ENCODE data around the gene FARP1.

Gene FARP1

DNA sequence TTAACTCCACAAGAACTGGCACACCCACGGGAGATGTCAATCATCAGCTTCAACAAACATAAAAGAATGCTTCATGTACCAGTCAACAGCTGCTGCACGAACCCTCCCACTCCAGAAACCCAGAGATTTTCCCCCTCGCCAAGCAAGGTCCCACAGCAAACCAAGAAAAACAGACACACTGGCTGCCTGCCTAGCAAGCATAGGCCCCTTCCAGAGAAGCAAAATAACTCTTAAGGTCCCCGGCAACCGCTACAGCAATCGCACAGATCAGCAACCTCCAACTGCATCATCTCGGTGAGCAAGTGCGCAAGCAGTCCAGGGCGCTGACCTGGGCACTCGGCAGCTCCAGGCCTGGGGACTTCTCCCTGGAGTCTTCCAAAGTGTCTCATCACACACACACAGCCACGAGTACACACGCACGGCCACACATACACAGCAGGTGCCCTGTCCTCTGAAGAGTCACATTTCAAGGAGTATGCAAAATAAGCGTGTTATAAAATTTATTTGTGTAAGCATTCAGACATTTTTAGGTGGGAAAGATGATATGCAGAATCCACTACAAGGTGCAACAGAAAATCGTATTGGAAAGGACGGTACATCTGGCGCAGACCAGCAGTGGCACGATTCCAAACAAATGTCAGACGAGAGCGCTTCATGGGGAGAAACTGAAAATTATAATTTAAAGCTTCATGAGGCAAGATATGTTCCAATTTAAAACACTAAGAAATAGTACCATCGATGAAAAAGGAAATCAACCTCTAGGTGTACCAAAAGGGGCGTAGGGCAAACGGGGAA is 309.0 kb downstream of the FARP1 start:
- no peak for DNase-seq

DNA sequence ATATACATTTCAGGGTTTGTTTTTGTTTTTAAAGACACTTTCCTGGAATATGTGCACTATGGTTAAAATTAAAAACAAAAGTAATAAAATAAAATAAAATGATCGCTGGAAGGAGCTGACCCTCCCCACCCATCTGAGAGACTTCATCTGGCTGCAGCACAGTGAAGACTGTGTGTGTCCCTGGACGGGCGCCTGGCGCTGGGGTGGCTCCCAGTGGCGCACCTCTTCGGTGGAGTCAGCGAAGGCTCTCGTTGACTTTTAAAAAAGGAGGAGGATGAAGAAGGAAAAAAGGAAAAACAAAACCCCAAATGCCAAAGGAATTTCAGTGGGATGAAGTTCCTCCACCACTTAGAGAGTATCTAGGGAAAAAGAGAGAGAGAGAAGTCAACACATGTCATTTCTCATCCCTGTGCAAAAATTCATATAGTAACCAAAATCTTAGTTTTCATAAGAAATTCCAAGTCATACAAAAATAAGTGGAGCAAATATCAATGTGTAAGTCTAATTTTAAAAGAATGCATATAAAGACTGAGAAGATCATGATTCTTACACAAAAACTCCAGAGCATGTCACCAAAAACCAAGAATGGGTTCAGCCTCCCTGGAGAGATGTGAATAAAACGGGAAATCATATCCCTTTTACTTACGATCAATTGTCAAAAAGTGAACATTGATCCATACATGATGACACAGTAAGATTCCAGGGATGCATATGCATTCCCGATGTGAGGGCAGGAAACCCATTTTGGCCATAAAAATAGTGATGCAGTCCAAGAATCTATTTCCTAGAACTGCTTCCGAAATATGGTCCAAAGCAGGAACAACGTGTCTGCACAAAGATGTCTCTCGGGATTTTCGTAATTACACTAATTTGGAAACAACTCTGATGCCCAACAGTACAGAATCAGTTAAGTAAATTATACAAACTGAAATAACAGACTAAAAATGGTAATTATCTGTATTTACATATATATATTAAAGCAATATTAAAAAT is 310.3 kb downstream of the FARP1 start:
- DNase-seq: no peak

- no peak for DNase-seq
Measured at GRCh38 chr13:98454389-98454881, 311.5 kb downstream of the FARP1 start.

- DNase-seq: no peak
Measured at GRCh38 chr13:98456413-98456845, 313.5 kb downstream of the FARP1 start.

DNA sequence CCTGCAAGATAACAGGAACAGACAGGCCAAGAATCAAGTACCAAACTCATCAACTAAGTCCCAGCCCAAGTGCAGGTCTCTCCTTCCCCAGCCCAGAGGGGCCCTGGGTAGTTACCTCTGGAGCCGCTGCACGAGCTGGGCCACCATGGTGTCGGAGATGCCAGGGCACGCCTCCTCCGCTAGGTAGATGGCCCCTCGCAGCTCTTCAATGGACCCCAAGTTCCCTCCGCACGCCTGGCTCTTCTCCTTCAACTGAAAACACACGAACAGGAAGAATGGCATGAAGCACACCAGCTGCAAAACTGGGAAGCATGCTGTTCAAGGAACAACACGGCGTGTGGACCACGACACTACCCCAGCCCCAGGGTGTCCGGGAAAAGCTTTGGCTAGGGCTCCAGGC is 314.2 kb downstream of the FARP1 start:
- DNase-seq: no peak

GRCh38 chr13:98458431-98458830 is 315.5 kb downstream of the FARP1 start:
- no peak for DNase-seq

DNA sequence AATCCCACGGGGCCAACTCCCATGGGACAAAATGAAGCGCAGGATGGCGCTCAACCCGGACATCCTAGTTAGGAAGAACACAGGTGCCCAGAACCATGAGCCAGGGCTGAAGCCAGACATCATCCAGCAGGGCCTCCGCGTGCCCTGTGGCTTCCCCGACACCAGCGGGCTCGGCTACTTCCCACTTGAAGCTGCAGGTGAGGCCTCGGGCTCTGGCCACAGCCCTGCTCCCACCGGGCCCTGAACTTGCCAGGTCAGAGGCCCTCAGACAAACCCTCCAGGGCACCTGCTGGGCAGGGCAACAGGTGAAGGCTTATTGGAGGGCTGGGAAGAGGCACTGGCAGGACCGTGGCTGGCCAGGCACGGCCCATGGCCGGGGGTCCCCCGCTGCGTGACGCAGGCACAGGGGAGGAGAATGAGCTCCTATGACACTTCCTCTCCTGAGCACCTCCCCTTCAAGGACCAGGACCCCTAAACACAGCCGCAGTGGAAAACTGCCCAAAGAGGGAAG is 316.3 kb downstream of the FARP1 start:
- no peak for DNase-seq

DNA sequence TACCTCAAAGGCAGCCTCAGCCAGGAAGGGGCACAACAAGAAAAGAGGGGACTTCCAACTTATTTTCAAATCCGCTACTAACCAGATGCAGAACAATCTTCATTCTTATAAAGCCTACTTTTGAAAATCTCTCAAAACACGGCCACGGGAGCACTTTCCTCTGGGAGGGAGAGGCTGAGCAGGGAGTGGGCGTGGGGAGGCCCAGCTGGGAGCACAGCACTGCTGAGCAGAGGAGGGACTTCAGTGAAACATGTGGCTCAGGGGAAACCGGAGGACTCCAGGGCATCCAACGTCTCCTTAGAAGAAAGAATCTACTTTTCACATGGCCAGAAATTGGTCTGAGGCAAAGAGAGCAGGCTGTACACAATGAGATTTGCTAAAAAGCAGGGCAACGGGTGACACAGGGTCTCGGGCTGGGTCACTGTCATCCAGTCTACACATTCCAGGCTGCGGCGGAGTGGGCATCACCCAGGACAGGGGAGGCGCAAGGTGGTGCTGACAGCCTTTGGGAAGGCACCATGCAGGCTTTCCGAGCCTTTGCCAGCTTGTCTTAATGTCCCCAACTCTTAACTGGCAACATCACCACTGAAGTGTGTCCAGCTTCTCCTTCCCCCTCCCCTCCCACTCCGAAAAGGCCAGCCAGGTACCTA is 317.0 kb downstream of the FARP1 start:
- DNase-seq: no peak

DNA sequence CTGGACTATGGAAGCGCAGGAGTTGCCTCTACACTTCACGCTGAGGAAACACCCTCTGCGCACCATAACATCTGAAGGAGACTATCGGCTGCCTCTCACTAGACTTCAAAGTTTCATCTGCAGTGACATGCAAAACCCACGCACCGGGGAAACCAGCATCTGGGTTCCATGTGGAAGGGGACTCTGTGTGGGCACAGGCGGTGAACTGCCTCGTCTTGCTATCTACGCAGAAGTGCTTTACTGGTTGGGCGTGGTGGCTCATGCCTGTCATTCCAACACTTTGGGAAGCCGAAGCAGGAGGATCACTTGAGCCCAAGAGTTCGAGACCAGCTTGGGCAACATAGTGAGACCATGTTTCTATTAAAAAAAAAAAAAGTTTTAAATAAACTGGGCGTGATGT is 317.6 kb downstream of the FARP1 start:
- no peak for DNase-seq

DNA sequence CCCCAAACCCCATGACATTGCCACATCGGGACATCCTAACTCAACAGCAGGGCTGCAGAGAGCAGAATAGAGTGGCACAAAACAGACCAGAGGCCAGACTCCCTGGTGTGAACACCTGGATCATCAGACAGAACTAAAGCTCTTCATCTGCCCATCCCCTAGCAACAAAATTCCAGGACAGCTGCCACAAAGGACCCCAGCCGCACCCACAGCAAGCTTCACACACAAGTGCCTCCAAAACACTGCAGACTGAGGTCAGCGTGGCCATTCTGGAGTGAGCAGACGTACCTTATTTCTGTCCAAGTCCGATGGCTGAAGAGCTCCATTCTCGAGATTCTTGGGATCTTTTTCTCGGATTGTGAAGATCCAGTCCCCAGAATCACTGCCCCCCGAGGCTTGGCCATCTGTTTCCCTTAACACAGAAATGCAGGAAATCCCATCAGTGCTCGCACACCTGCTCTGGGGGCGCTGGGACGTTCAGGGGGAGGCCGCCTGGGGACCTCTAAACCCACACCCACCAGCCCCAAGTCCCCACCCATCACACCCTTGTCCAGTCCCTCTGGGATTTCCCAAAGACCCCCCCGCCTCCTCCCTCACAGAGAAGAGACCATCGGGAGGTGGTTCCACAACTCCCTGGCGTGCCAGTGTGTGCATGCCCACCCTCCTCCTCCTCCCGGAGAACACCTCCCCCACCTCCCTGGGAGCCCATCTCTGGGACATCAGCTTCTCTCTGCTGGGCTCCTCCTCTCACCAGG is 318.8 kb downstream of the FARP1 start:
- DNase-seq: no peak

DNA sequence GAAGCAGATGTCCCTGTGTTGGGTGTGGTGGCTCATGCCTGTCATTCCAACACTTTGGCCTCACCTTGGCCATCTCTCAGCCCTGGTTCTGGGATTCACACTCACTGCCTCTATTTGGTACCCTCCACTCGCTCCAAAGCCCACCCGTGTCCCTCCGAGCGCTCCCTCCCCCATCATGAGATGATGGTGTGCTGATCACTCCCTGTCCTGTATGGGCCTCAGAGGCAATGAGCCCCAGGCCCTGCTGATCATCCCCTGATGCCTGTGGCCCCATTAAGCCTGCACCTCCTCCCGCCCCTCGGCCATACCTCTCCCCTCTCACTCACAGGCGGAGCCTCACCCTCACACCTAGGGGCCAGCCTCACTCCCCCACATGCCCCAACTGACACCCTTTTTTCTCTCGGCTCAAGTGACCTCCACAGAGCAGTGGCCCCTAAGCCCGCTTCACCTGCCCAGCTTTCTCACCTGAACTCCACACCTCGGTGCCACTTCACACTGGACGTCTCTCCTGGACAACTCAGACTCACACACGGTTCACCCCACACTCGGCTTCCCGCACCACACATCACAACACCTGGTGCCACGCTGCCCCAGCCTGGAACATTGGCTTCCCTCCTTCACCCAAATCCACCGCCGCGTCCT is 319.5 kb downstream of the FARP1 start:
- no peak for DNase-seq

GRCh38 chr13:98462946-98463345 is 320.1 kb downstream of the FARP1 start:
- no peak for DNase-seq

- DNase-seq: no peak
Measured at GRCh38 chr13:98466634-98467236, 323.8 kb downstream of the FARP1 start.

DNA sequence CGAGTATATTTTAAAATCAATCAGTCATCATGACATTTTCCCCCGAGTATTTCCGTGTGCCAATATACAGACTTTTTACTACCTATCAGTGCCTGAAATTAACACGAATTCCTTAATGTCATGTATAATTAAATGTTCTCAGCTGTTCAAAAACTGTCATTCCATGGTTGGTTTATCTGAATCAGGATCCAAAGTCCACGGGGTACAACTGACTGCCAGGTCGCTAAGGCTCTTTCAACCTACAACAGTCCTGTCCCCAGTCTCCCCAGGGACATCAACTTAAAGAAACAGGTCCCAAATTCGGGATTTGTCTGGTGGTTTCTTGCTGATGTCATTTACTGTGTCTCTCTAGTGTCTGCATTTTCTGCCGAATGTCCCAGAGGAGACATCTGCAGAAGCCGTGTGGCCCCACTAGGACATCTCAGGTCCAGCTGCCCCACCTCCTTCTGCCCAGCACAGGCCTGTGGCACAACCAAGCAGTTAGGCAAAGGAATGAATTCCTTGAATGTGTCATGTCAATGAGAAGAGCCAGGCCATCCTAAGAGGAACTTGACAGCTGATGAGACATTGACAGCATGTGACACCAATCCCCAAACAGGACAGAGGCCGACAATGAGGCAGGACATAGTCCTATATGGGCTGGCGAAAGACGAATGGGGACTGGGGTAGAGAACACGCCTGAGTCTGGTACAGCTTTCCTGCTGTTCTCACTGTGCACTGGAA is 324.5 kb downstream of the FARP1 start:
- no peak for DNase-seq

GRCh38 chr13:98468361-98468760 is 325.5 kb downstream of the FARP1 start:
- DNase-seq: no peak

GRCh38 chr13:98468929-98469328 is 326.0 kb downstream of the FARP1 start:
- no peak for DNase-seq

GRCh38 chr13:98470920-98471319 is 328.0 kb downstream of the FARP1 start:
- no peak for DNase-seq

- DNase-seq: no peak
Measured at GRCh38 chr13:98471934-98472333, 329.0 kb downstream of the FARP1 start.

DNA sequence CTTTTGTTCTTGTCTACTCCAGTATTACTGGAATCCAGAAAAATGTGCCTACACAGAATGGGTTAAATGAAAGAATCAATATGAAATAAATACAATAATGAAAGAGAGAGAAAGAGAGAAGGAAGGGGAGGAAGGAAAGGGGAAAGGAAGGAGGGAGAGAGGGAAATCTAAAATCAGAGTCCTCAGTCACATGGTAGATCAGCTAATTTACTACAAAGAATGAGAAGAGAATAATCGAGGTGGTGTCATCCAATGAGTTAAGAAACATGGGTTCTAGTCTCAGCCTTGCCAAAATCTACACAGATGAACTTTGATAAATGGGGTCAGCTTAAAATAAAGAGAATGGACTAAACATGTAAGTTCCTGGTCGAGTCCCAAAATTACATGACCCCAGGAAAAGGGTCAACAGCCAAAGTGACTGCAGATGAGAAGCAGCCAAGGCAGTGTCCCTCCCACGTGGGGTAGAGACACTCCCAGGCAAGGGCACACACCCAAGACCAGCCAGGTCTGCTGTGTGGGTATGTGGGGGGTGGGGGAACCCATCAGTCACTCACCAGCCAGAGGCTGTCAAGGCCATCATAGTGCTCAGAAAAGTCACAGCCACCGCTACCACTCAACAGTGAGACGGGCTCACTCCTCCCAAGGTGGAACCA is 330.4 kb downstream of the FARP1 start:
- DNase-seq: no peak

GRCh38 chr13:98473788-98474144 is 330.9 kb downstream of the FARP1 start:
- DNase-seq: no peak
